ENCODE results near the gene TMEM106C.

Gene TMEM106C

GRCh38 chr12:47963340-47964040 is at the start of gene TMEM106C:
TMEM106C (plus strand) TSS chr12:47963596; CDS start chr12:47964237, 641 bp downstream.
- peak; percentile 89 for DNase-seq (ENCODE audit: low read depth)

GRCh38 chr12:47920913-47921312 is 42.5 kb upstream of the TMEM106C start:
- no peak for DNase-seq (ENCODE audit: low read depth)

GRCh38 chr12:47921907-47922306 is 41.5 kb upstream of the TMEM106C start:
- no peak for DNase-seq (ENCODE audit: low read depth)

GRCh38 chr12:47927346-47927745 is 36.0 kb upstream of the TMEM106C start:
- no peak for DNase-seq (ENCODE audit: low read depth)

- DNase-seq (ENCODE audit: low read depth): no peak
Measured at GRCh38 chr12:47930634-47931033, 32.8 kb upstream of the TMEM106C start.

- no peak for DNase-seq (ENCODE audit: low read depth)
Measured at GRCh38 chr12:47931187-47931586, 32.2 kb upstream of the TMEM106C start.

GRCh38 chr12:47935184-47935583 is 28.2 kb upstream of the TMEM106C start:
- DNase-seq (ENCODE audit: low read depth): peak; percentile 90

GRCh38 chr12:47938093-47938492 is 25.3 kb upstream of the TMEM106C start:
- DNase-seq (ENCODE audit: low read depth): peak; percentile 82

GRCh38 chr12:47938594-47938993 is 24.8 kb upstream of the TMEM106C start:
- no peak for DNase-seq (ENCODE audit: low read depth)

- DNase-seq (ENCODE audit: low read depth): no peak
Measured at GRCh38 chr12:47939009-47939601, 24.3 kb upstream of the TMEM106C start.

- no peak for DNase-seq (ENCODE audit: low read depth)
Measured at GRCh38 chr12:47940773-47941474, 22.5 kb upstream of the TMEM106C start.

GRCh38 chr12:47941475-47941780 is 22.0 kb upstream of the TMEM106C start:
- no peak for DNase-seq (ENCODE audit: low read depth)

GRCh38 chr12:47941871-47942613 is 21.4 kb upstream of the TMEM106C start:
- DNase-seq (ENCODE audit: low read depth): no peak

GRCh38 chr12:47942614-47943225 is 20.7 kb upstream of the TMEM106C start:
- DNase-seq (ENCODE audit: low read depth): no peak

- no peak for DNase-seq (ENCODE audit: low read depth)
Measured at GRCh38 chr12:47943623-47944340, 19.6 kb upstream of the TMEM106C start.

GRCh38 chr12:47944685-47945340 is 18.6 kb upstream of the TMEM106C start:
- no peak for DNase-seq (ENCODE audit: low read depth)

- DNase-seq (ENCODE audit: low read depth): peak; percentile 18
Measured at GRCh38 chr12:47945341-47945728, 18.1 kb upstream of the TMEM106C start.

GRCh38 chr12:47946413-47947323 is 16.7 kb upstream of the TMEM106C start:
- DNase-seq (ENCODE audit: low read depth): peak; percentile 44

GRCh38 chr12:47947341-47947740 is 16.1 kb upstream of the TMEM106C start:
- no peak for DNase-seq (ENCODE audit: low read depth)
